Measurements from ENCODE around the gene ANKRD27.
"Not testable (repeated sequence)": the region's sequence is repeated elsewhere in the genome, so short reads cannot be mapped to it uniquely, and the experiment has no call there.

Gene ANKRD27

GRCh38 chr19:32652331-32652730, 22.6 kb downstream of the ANKRD27 start:
- not testable (repeated sequence) for DNase-seq

GRCh38 chr19:32651729-32652140, 23.2 kb downstream of the ANKRD27 start:
- DNase-seq: no peak

- DNase-seq: no peak
These were observed 24.3 kb downstream of the ANKRD27 start for GRCh38 chr19:32650671-32651070.

DNA sequence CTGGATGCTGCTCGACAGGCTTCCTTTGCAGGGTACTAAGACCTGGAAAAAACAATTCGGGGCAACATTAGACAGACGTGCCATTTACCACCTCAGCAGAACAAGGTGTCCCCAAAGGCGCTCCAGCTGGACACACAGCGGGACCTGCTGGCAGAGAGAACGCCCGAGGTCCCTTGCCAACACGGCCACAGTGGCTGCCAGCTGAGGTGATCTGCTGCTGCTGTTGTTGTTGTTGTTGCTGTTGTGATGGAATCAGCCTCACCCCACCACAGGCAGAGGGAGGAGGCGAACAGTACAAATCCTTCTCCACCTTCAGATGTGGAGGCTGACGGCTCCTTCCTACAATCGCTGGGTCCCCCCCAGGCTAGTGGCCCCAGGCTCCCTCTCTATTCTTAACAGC, 25.2 kb downstream of the ANKRD27 start:
- DNase-seq: no peak

DNA sequence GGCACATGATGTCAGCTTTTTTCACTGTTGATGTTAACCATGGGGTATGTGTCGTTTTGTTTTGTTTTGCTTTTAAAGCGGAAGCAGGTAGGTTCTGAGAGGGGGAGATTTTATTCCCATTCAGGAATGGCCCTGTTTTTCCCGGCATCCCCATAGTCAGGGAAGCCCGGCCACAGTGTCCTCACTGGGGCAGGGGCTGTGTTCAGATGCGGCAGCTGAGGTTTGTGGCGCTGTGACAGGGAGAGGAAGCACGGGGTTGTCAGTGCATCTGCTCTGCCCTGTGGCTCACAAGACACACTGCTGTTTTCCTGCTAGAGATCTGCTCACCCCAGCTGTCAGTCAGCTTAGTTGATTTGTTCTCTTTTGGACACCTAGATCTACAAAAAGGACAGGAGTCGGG, 27.6 kb downstream of the ANKRD27 start:
- DNase-seq: no peak

GRCh38 chr19:32646556-32646955, 28.4 kb downstream of the ANKRD27 start:
- no peak for DNase-seq

GRCh38 chr19:32642771-32643170, 32.2 kb downstream of the ANKRD27 start:
- no peak for DNase-seq

DNA sequence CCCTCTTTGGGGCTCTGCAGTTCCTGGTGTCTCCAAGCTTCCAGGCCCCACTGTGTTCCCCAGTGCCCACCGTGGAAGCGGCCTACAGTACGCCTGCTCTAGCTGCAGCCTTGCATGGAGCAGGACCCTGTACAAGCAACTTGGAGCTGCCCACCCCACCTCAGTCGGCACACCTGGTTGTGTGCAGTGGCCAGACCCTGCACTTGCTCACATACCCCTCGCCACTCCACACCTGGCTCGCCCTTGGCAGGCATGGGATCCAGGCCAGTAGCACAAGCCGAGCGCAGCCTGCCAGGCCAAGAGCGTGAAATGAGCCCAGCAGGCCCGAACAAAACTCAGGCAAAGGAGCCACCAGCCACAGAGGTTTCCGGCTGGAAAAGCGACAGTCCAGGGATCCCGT, 36.4 kb downstream of the ANKRD27 start:
- DNase-seq: no peak

- DNase-seq: no peak
These were observed 37.5 kb downstream of the ANKRD27 start for GRCh38 chr19:32637480-32637879.

- DNase-seq: no peak
These were observed 43.6 kb downstream of the ANKRD27 start for GRCh38 chr19:32631381-32631780.

GRCh38 chr19:32630338-32630737, 44.6 kb downstream of the ANKRD27 start:
- no peak for DNase-seq

DNA sequence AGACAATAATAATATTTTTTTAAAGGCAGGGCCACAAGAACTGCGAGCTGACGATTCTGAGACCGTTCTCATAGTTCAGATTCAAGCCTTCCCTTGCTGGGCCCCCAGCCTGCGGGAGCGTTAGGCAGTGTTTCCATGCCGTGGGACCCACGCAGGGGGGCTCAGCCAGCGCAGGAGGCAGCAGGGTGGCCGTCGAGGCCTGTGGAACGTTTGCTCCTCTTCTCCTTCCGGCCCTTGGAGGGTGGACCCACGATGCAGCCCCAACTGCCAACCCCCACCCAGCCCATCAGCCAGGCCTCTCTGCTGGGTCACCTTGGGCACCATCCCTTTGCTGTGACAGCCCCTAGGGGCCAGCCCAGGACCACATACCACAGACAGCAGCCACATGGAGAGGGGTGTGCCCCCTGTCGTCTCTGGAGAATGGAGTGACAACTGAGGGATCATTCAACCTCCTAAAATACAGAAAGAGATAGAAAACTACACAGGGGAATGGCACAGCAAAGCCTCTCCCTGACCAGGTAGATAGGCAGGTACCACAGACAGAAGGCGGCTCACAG, 47.2 kb downstream of the ANKRD27 start:
- DNase-seq: no peak

DNA sequence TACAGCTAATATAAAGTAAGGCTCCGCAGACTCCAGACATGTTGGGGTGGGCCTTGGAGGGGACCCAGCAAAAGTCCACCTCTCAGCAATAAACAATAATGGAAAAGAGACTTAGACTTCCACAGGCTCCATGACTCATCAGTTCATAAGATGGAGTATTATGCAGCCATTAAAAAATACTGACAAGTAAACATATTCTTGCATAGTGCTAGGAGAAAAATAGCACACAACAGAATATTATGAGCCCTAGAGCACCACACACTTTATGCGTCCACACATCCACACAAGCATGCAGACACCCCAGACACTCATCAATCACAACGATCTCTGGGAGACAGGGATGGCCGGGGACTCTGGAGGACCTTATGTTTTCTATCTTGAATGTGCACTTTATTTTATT, 48.0 kb downstream of the ANKRD27 start:
- no peak for DNase-seq

DNA sequence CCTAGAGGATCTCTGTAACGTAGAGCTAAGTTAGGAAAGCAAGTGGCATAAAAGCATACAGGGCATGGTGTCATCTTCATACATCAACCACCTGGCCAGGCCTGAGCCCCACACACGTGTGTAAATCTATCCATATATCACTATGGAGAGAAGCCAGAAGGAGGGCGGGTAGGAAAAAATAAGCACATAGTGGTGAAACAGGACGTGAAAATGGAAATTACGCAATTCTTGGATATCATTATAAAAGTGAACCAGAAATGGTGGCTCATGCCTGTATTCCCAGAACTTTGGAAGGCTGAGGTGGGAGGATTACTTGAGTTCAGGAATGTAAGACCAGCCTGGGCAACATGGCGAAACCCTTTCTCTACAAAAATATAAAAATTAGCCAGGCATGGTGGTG, 50.6 kb downstream of the ANKRD27 start:
- DNase-seq: no peak

GRCh38 chr19:32622002-32622401, 53.0 kb downstream of the ANKRD27 start:
- no peak for DNase-seq

GRCh38 chr19:32619051-32619685, 55.8 kb downstream of the ANKRD27 start:
- no peak for DNase-seq

DNA sequence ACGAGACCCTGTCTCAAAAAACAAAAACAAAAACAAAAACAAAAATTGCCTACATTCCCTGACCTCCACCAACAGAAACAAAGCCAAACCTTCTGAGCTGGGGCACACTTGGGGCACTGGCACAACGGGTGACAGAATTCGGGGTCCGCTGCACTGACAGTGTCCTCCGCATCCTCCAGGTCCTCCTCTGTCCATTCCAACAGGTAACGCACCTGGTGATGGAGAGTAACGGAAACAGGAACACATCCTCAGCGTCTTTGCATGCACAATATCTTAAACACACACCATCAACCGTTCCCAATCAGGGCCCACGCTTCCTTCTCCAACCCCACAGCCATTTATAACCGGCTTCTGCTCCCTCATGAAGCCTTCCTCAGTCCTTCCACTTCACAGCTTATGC, 59.4 kb downstream of the ANKRD27 start:
- no peak for DNase-seq

DNA sequence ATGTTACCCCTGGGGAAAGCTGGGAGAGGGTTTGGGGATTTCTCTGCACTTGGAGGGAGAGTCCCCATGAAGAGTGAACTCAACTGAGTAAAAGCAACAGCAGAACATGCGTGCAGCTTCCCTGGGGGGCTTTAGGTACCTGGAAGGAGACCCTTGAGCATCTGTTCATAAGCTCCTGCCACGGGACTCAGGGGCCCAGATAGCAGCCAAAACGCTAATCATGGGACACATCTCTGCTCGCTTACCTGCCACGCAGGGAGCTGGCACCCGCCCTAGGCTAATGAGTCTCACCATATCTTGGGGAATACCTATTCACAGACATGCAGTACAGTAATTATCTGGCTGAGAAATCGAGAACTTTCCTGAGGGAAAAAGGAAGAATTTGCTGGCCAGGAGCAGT, 60.1 kb downstream of the ANKRD27 start:
- no peak for DNase-seq

- DNase-seq: no peak
These were observed 62.0 kb downstream of the ANKRD27 start for GRCh38 chr19:32613008-32613407.

- DNase-seq: no peak
These were observed 63.8 kb downstream of the ANKRD27 start for GRCh38 chr19:32611161-32611560.

GRCh38 chr19:32607479-32607878, 67.5 kb downstream of the ANKRD27 start:
- no peak for DNase-seq

DNA sequence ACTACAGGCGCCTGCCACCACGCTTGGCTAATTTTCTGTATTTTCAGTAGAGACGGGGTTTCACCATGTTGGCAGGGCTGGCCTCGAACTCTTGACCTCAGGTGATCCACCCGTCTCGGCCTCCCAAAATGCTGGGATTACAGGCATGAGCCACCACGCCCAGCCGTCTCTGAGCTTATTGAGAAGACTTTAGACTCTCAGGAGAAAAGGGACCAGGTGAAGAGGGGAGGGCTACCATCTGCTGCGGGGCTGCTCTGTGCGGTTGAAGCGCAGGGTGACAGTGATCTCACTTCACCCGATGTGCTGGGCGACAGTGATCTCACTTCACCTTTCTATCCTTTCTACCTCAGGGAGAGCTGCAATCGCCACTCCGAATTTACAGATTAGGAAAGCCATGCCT, 68.7 kb downstream of the ANKRD27 start:
- DNase-seq: peak; percentile 37

DNA sequence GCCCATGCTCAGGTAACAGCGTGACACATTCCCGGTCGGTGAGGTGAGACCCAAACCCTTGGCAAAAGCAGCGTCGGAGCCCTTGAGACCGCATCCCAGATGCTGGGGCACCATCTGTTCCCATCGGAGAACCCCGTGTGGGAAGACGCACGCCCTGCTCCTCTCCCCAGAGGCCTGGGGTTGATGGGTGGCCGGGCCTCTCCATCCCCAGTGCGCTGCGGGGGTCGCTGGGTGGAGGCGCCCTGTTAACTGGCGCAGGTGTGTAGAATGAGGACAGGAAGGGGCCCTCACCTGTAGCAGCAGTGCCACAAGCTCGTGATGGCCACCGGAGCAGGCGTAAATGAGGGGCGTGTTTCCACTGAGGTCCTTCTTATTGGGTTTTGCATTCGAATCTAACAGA, 69.4 kb downstream of the ANKRD27 start:
- DNase-seq: no peak

GRCh38 chr19:32603961-32604360, 71.0 kb downstream of the ANKRD27 start:
- DNase-seq: no peak

GRCh38 chr19:32599736-32600157, 75.2 kb downstream of the ANKRD27 start:
- peak; percentile 81 for DNase-seq

Data from NCI-H82 (cell line).